Right lobe of liver (tissue), 6 donors: ENCODE measurements around the gene OTUD7B. TPM values are rescaled to one million over a fixed set of nuclear protein-coding genes. Genes with fewer than 3 reads are reported as not detected.
A peak's percentile ranks its signal among the peaks of the same experiment; 100 is the strongest.

Experiments
- ATAC-seq, 4 donors: fragments of 200-7000 bp; cut with Tn5 transposase; one replicate each; pipeline ENCODE4 v1.9.1; 2020; ENCODE audit warnings: mild to moderate bottlenecking in 4 of 4, moderate library complexity in 4 of 4
- DNase-seq, 3 donors: peaks; one replicate each; pipeline ENCODE4 v3.0.0-alpha.2; 2020
- H3K27ac ChIP-seq, 3 donors: fragments of 200-600 bp; one replicate each; pipeline ENCODE4 v1.8.0; 2022
- H3K27me3 ChIP-seq, 2 donors: fragments of 200-600 bp; one replicate each; pipeline ENCODE4 v1.8.0; 2022
- H3K36me3 ChIP-seq, 4 donors: fragments of 200-600 bp; sonication (generic) in 1 of 4; one replicate each; pipeline versions ENCODE4 v1.5.1 to v1.8.0; 2017 to 2022; ENCODE audit warnings: control low read depth in 1 of 4
- H3K4me1 ChIP-seq, 4 donors: fragments of 200-600 bp; sonication (generic) in 1 of 4; one replicate each; pipeline versions ENCODE4 v1.5.1 to v1.8.0; 2017 to 2022; ENCODE audit warnings: control low read depth in 1 of 4
- H3K4me3 ChIP-seq, 3 donors: fragments of 200-600 bp; one replicate each; pipeline ENCODE4 v1.8.0; 2022
- H3K9me3 ChIP-seq, 4 donors: fragments of 200-600 bp; sonication (generic) in 1 of 4; one replicate each; pipeline versions ENCODE4 v1.5.1 to v1.8.0; 2017 to 2022; ENCODE audit warnings: control low read depth in 1 of 4
- POLR2A ChIP-seq: fragments of 450-650 bp; IDR thresholded peaks from one replicate; pipeline ENCODE4 v1.6.1; 2017; ENCODE audit warnings: antibody characterized with exemption, mild to moderate bottlenecking
- WGBS: methylation state at CpG from one replicate; pipeline ENCODE4 v1.1.6; 2018; ENCODE audit warnings: low coverage, low lambda C conversion rate; ENCODE audit not compliant: insufficient coverage; ENCODE audit errors: missing lambda C conversion rate; 5-methylcytosine and 5-hydroxymethylcytosine counted together
- intact Hi-C, 2 donors: fragments of 100-400 bp; cut with DNase I; formaldehyde crosslinking; loops; one replicate each; pipeline versions ENCODE4 v1.11.2 to v1.14.1; 2022
- total RNA-seq, 6 experiments: library from RNA; depleted of rRNA in 2 of 6; stranded (reverse); fragments of >200 nt in 2 of 6; fragmentation: NEBNext Ultra II Directional in 3 of 6; extraction: Animal tissue kit (Norgen Biotek cat#: 25700) in 3 of 6; gene quantifications; one replicate each; pipeline versions ENCODE4 v1.1.0 to v1.2.4, GENCODE V29; 2016 to 2023
- TF ChIP-seq, protein P1 (sequence below), 4 donors: fragments of 200-600 bp in 3 of 4; fragments of 450-650 bp in 1 of 4; IDR thresholded peaks; one replicate each; pipeline versions ENCODE4 v1.5.1 to v1.8.0; 2016 to 2022; ENCODE audit warnings: antibody characterized with exemption in 4 of 4, mild to moderate bottlenecking in 2 of 4
- donor health status: DM: no; HTN: yes; CAD: no.
- donor health status: DM: no; HTN: no; CAD: no.
- donor health status: DM: no; HTN: no; CAD: no.
- donor health status: DM: no; HTN: yes; CAD: no.
- donor health status: DM: no; HTN: yes; CAD: no.

Gene OTUD7B
- total RNA-seq, 6 experiments from 2014 or later, result 9.1 to 22.3 (median 16.8) TPM

DNA sequence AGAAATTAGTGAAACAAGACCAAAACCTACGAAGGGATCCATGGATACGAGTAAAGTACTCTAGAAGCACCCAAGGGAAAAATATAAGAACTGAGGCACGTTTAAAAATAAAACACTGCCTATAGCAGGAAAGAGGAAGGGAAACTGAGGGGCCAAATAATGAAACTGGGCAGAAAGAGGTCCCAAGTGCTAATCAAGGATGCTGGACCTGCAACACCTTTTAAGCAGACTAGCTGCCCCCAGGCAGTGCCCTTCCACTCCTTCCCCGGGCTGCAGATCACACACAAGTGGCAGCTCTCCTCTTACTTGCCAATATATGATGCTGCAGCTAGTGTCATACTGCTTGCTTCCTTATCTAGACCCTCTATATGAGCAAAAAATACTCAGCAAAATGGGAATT lies 7.6 kb upstream of the OTUD7B start:
- Histone ChIP-seq H3K4me1 (peaks cover 0 to 23% (median 5%) of the 10 kb centered on the region in 4 donors), H3K9me3 (no peaks in the 10 kb centered on the region), H3K4me3 (no peak overlapping the region), H3K27me3 (no peaks in the 10 kb centered on the region), H3K27ac (no peak overlapping the region), H3K36me3 (no peaks in the 10 kb centered on the region)
- ATAC-seq (no peak), DNase-seq (no peak)
- intact Hi-C loops, result no loop called here
- WGBS, result 71% methylated on average over 3 of the region's 4 CpGs
- TF ChIP-seq, protein P1, sequence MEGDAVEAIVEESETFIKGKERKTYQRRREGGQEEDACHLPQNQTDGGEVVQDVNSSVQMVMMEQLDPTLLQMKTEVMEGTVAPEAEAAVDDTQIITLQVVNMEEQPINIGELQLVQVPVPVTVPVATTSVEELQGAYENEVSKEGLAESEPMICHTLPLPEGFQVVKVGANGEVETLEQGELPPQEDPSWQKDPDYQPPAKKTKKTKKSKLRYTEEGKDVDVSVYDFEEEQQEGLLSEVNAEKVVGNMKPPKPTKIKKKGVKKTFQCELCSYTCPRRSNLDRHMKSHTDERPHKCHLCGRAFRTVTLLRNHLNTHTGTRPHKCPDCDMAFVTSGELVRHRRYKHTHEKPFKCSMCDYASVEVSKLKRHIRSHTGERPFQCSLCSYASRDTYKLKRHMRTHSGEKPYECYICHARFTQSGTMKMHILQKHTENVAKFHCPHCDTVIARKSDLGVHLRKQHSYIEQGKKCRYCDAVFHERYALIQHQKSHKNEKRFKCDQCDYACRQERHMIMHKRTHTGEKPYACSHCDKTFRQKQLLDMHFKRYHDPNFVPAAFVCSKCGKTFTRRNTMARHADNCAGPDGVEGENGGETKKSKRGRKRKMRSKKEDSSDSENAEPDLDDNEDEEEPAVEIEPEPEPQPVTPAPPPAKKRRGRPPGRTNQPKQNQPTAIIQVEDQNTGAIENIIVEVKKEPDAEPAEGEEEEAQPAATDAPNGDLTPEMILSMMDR (IDR thresholded peaks at IDR 0.05), result no peak
- no peak for TF ChIP-seq POLR2A

DNA sequence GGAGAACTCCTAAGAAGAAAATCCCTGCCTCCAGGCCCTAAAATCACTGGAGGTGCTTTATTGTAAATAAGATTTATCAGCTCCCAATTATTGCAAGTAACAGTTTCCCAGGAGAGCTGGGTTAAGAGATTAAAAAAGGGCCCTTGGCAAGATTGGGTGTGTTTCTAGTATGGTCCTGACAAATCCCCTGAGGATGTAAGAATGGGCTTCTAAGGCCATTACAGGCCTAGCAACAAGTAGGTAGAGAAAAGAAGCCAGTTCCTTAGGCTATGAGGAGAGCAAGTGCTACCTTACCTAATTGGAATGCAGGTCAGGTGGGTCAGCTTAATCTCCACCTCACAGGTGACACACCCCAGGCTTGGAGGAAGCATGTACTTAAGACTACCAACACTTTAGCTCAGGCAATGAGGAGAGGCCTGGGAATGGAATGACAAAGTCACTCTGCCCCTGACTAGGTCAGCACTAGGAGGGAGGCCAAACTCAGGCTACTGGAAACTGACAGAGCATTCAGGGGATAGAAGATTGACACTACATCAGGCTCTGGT lies 6.8 kb upstream of the OTUD7B start:
- H3K4me1 ChIP-seq, result peaks cover 0 to 20% (median 5%) of the 10 kb centered on the region in 4 donors
- intact Hi-C loops, result no loop called here
- no peak overlapping the region for H3K4me3 ChIP-seq
- H3K27me3 ChIP-seq, result no peaks in the 10 kb centered on the region
- no peak for TF ChIP-seq POLR2A
- TF ChIP-seq, protein P1 (IDR thresholded peaks at IDR 0.05), result no peak
- H3K9me3 ChIP-seq, result no peaks in the 10 kb centered on the region
- H3K27ac ChIP-seq, result no peak overlapping the region
- ATAC-seq (no peak), DNase-seq (no peak)
- H3K36me3 ChIP-seq, result no peaks in the 10 kb centered on the region

DNA sequence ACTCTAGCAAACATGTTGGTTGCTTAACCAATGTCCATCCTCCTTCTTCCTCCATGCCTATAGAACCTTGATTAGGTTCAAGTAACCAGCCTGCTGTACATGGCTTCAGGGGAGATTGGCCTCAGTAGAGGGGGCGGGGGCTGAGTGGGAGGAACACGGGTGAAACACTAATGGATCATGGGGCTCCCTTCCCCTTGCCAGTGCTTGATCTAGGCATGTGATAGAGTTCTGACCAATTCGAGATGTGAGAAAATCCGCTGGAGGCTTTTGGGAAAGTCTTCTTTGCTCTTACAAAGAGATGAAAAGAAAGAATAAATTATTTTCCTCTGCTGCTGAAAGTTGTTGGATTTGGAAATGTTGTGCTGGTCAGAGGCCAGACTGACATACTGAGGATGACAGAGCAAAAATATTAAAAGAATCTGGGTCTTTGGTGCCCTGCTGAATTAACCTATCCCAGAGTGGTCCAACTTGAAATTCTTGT lies 5.2 kb upstream of the OTUD7B start:
- no peaks in the 10 kb centered on the region for H3K36me3 ChIP-seq
- ATAC-seq, result no peak
- peaks cover 0 to 14% (median 4%) of the 10 kb centered on the region in 4 donors for H3K4me1 ChIP-seq
- no peak for DNase-seq
- no peak overlapping the region for H3K27ac ChIP-seq
- intact Hi-C loops, result no loop called here
- no peak overlapping the region for H3K4me3 ChIP-seq
- no peaks in the 10 kb centered on the region for H3K27me3 ChIP-seq
- H3K9me3 ChIP-seq, result no peaks in the 10 kb centered on the region
- WGBS, result 84% methylated on average over 4 of the region's 4 CpGs
- no peak for TF ChIP-seq POLR2A
- TF ChIP-seq, protein P1 (IDR thresholded peaks at IDR 0.05), result no peak

DNA sequence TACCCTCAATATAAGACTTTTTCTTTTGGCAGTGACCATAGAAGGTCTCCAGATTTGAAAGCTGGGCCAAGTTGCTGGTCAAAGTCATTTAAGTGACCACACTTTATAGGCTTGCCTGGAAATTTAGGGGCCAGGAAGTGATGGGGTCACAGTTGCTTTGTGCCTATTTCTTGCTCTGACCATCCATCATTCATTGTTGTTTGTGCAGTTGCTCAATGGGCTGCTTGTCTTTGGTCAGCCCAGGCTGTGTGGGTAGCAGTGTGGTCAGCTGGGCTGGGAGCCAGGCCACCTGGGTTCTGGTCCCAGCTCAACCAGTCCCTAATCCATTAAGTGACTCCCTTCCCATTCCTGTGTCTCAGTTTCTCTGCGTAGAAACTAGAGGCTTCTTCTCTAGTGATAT lies 2.1 kb upstream of the OTUD7B start:
- Histone ChIP-seq H3K27me3 (no peaks in the 10 kb centered on the region), H3K36me3 (no peaks in the 10 kb centered on the region), H3K4me1 (peaks cover 0 to 16% (median 3%) of the 10 kb centered on the region in 4 donors), H3K4me3 (no peak overlapping the region), H3K9me3 (no peaks in the 10 kb centered on the region), H3K27ac (no peak overlapping the region)
- ATAC-seq (no peak), DNase-seq (peak in 1 of 3 donors; percentile 29)
- 83% methylated on average over 1 of the region's 1 CpG for WGBS
- intact Hi-C loops, result no loop called here
- no peak for TF ChIP-seq POLR2A
- TF ChIP-seq, protein P1 (IDR thresholded peaks at IDR 0.05), result no peak
